ENCODE data around the gene ALOX12.

DNA sequence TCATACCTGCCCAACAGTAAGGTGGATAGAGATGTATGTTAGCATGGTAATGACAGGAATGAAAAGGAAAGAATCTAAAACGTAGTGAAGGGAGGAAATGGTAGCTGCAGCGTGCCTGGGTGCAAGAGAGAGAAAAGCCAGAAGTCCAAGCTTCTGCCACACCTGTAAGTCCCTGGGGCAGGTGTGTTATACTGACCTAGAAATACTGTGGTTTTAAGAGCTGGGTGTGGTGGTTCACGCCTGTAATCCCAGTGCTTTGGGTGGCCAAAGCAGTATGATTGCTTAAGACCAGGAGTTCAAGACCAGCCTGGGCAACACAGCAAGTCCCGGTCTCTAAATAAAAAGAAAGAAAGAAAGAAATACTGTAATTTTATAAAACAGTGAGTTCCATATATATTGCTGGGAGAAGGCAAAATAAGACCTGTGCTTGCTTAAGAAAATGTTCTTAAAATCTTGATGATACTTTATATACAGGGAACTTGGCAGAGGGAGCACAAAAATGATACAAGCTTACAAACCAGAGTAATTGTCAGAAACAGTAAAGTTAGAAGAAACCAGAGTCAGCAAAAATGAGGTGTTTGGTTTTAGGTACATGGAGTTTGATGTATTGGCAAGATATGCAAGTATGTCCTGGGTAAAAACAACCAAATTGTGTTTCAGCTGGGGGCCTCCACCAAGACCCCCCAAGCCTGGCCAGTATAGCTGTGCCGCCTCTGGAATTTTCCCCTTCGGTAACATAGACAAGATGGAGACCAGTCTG, 6.6 kb downstream of the ALOX12 start:
- TF ChIP-seq CTCF (IDR thresholded peaks at IDR 0.05): no peak
- no peak for TF ChIP-seq POLR2A (IDR thresholded peaks at IDR 0.05)
